Peyer's patch (tissue), 4 donors: ENCODE results near the gene SUN5. TPM values are rescaled to one million over a fixed set of nuclear protein-coding genes. Genes with fewer than 3 reads are reported as not detected.

ENCODE experiments used
- DNase-seq, 3 donors: peaks; one replicate each; pipeline ENCODE4 v3.0.0-alpha.2; 2017 to 2019
- H3K27ac ChIP-seq, 4 donors: fragments of 200-600 bp; sonication (generic); one replicate each; pipeline ENCODE4 v1.5.1; 2016 to 2019
- H3K27me3 ChIP-seq, 2 donors: fragments of 200-600 bp; sonication (generic); one replicate each; pipeline ENCODE4 v1.5.1; 2019
- H3K36me3 ChIP-seq, 3 donors: fragments of 200-600 bp; sonication (generic); one replicate each; pipeline ENCODE4 v1.5.1; 2016 to 2019
- H3K4me1 ChIP-seq, 4 donors: fragments of 200-600 bp; sonication (generic); one replicate each; pipeline ENCODE4 v1.5.1; 2016 to 2019
- H3K4me3 ChIP-seq, 4 donors: fragments of 200-600 bp; sonication (generic); 1 replicate in 3 of 4; 2 replicates in 1 of 4; pipeline ENCODE4 v1.5.1; 2016 to 2019; ENCODE audit warnings: mild to moderate bottlenecking in 1 of 4
- H3K9me3 ChIP-seq, 4 donors: fragments of 200-600 bp; sonication (generic); one replicate each; pipeline ENCODE4 v1.5.1; 2016 to 2019; ENCODE audit warnings: mild to moderate bottlenecking in 1 of 4
- POLR2A ChIP-seq, 2 donors: fragments of 450-650 bp; IDR thresholded peaks; one replicate each; pipeline ENCODE4 v1.5.1; 2017; ENCODE audit warnings: antibody characterized with exemption in 2 of 2, mild to moderate bottlenecking in 2 of 2, moderate library complexity in 2 of 2
- total RNA-seq, 4 donors: library from RNA; depleted of rRNA; stranded (reverse); fragments of >200 nt; gene quantifications; one replicate each; pipeline ENCODE4 v1.1.0, GENCODE V29; 2016
- TF ChIP-seq, protein P1 (sequence below), 6 experiments: fragments of 450-650 bp in 4 of 6; fragments of 200-600 bp in 2 of 6; sonication (generic) in 1 of 6; IDR thresholded peaks; one replicate each; pipeline ENCODE4 v1.5.1; 2017 to 2019; ENCODE audit warnings: antibody characterized with exemption in 6 of 6, mild to moderate bottlenecking in 3 of 6, moderate library complexity in 1 of 6

SUN5 gene
- total RNA-seq, 4 donors from 2014 or later = not detected

- peak in 1 of 3 donors; percentile 28 for DNase-seq
- H3K27ac ChIP-seq = no peak overlapping the region
- no peaks in the 10 kb centered on the region for H3K36me3 ChIP-seq
These were observed 20.6 kb downstream of the SUN5 start for GRCh38 chr20:32983459-32984112.

DNA sequence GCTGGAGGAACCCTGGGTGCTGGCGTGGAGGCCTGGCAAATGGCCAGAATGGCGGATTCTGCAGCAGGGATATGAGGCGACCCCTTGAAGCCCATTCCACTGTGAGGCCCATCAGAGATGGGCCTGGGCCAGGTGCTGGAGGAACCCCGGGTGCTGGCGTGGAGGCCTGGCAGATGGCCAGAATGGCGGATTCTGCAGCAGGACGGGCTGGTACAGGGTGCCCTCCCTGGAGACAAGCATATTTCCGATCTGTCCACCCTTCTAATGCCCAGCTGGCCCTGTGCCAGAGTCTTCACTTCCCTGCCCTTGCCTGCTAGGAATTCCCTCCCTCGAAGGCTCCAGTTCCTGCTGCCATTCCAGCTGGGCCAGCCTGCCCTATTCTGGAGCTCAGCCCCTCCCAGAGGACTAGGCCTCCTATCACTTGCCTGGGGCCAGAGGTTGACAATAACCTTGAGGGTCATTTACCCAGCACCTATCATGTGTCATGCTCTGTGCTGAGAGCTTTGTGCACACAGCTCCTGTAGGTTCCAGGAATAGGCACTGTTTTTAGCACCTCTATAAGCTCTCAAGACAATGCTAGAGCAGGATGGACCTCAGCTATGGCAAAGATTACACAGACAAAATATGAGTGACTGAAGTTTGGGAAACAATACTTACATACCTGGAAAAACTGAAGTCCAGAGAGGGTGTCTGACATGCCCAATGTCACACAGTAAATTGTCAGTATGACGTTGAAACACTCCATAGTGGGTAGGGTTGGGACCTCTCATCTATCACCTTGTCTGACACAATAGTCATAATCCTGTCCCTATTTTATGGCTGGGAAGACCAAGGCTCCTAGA lies 21.4 kb downstream of the SUN5 start:
- H3K36me3 ChIP-seq = no peaks in the 10 kb centered on the region
- TF ChIP-seq POLR2A (IDR thresholded peaks at IDR 0.05) = no peak
- TF ChIP-seq, protein P1, sequence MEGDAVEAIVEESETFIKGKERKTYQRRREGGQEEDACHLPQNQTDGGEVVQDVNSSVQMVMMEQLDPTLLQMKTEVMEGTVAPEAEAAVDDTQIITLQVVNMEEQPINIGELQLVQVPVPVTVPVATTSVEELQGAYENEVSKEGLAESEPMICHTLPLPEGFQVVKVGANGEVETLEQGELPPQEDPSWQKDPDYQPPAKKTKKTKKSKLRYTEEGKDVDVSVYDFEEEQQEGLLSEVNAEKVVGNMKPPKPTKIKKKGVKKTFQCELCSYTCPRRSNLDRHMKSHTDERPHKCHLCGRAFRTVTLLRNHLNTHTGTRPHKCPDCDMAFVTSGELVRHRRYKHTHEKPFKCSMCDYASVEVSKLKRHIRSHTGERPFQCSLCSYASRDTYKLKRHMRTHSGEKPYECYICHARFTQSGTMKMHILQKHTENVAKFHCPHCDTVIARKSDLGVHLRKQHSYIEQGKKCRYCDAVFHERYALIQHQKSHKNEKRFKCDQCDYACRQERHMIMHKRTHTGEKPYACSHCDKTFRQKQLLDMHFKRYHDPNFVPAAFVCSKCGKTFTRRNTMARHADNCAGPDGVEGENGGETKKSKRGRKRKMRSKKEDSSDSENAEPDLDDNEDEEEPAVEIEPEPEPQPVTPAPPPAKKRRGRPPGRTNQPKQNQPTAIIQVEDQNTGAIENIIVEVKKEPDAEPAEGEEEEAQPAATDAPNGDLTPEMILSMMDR (IDR thresholded peaks at IDR 0.05) = no peak
- H3K9me3 ChIP-seq = no peaks in the 10 kb centered on the region
- H3K4me3 ChIP-seq = no peak overlapping the region
- no peak overlapping the region for H3K27ac ChIP-seq
- no peaks in the 10 kb centered on the region for H3K4me1 ChIP-seq
- DNase-seq = peak in 1 of 3 donors; percentile 49
- no peaks in the 10 kb centered on the region for H3K27me3 ChIP-seq

More at GRCh38 chr20:32983459-32984112, 20.6 kb downstream of the SUN5 start:
- Histone ChIP-seq H3K4me1 (no peaks in the 10 kb centered on the region), H3K27me3 (no peaks in the 10 kb centered on the region), H3K9me3 (no peaks in the 10 kb centered on the region), H3K4me3 (no peak overlapping the region)
- TF ChIP-seq POLR2A (IDR thresholded peaks at IDR 0.05) = no peak
- TF ChIP-seq, protein P1 (IDR thresholded peaks at IDR 0.05) = no peak

GRCh38 chr20:32980990-32981389 lies 23.2 kb downstream of the SUN5 start:
- DNase-seq = no peak
- no peak overlapping the region for H3K27ac ChIP-seq
- H3K4me1 ChIP-seq = no peaks in the 10 kb centered on the region
- no peaks in the 10 kb centered on the region for H3K36me3 ChIP-seq
- no peak for TF ChIP-seq POLR2A (IDR thresholded peaks at IDR 0.05)
- TF ChIP-seq, protein P1 (IDR thresholded peaks at IDR 0.05) = no peak
- H3K9me3 ChIP-seq = peaks cover 0 to 6% (median 0%) of the 10 kb centered on the region in 4 donors
- H3K4me3 ChIP-seq = no peak overlapping the region
- no peaks in the 10 kb centered on the region for H3K27me3 ChIP-seq

DNA sequence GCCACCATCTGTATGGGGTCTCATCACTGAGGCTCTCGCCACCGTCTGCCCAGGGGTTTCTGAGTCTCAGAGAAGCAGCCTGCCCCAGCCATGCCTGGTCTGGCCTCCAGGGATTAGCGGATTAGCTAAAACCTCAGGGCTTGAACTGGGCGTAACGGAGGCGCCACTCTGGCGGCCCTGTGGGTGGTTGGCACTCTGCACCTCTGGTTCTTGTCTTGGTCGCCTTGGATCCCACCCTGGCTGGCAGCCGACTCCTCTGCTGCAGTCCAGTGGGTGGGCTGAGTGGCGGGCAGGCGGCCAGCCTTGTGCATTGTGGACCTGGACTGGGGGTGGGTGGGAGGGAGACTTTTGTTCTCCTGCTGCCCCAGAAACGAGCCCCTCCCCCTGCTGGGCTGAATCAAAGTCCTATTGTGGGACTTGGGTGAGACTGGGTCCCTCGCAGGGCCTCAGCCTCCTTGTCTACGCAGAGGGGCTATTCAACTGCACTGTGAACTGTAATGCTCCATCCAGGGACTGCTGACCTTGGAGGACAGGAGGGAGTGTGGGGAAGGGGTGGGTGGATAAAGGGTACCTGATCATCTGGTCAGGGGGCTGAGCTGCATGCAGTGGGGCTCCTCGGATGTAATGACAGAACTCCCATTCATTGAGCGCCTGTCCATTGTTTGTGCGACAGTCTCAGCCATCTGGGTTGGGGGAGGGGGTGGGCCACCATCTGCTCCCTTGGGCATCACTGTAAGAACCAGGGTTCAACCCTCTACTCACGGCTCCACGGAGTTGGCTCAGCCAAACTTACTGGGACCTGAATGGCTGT lies 23.9 kb downstream of the SUN5 start:
- Histone ChIP-seq H3K4me1 (no peaks in the 10 kb centered on the region), H3K27me3 (no peaks in the 10 kb centered on the region), H3K27ac (no peak overlapping the region), H3K36me3 (no peaks in the 10 kb centered on the region), H3K9me3 (peaks cover 0 to 6% (median 0%) of the 10 kb centered on the region in 4 donors), H3K4me3 (no peak overlapping the region)
- peak in 1 of 3 donors; percentile 15 for DNase-seq
- no peak for TF ChIP-seq POLR2A (IDR thresholded peaks at IDR 0.05)
- TF ChIP-seq, protein P1 (IDR thresholded peaks at IDR 0.05) = no peak

DNA sequence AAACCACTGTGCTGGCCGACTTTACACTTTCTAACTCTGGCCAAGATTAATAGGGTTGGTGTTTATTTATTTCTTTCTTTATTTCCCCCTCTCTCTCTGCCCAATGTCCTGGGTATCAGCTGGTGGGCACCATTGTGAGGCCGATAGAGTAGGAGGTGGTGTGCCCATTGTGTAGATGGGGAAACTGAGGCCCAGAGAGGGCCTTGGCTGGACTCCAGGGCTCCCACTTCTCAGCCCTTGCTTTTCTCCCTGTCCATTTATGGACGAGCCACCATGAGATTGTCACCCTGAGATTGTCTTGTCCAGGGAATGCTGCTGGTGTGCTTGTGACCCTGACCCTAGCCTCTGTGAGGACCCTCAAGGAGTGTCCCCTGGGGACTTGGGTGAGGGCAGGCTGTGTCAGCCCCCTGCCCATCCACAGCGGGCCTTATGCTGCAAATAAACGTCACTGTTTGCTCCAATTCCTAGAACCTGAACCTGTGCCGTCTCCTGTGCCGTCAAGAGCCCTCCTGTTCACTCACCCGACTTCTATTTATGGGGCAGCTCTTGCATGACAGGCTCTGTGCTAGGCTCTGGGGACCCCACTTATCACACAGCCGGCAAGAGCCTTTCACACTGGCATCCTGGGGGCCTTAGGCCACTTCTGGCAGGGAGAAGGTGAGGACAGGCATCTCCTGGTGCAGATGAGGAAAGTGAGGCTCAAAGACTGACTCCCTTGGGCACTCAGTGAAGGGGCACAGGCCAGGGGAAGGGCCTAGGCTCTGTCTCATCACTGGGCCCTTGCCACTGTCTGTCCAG lies 24.8 kb downstream of the SUN5 start:
- peak in 1 of 3 donors; percentile 10 for DNase-seq
- Histone ChIP-seq H3K9me3 (peaks cover 0 to 6% (median 0%) of the 10 kb centered on the region in 4 donors), H3K4me1 (no peaks in the 10 kb centered on the region), H3K27ac (no peak overlapping the region), H3K27me3 (no peaks in the 10 kb centered on the region), H3K4me3 (no peak overlapping the region), H3K36me3 (no peaks in the 10 kb centered on the region)
- no peak for TF ChIP-seq POLR2A (IDR thresholded peaks at IDR 0.05)
- TF ChIP-seq, protein P1 (IDR thresholded peaks at IDR 0.05) = no peak
